NOMO-1 treated with DMSO at 0.1 percent for 48 hours (cell line): Measurements from ENCODE around the gene NAXD.
"Not testable (repeated sequence)": the region's sequence is repeated elsewhere in the genome, so short reads cannot be mapped to it uniquely, and the experiment has no call there.

Source experiments
- DNase-seq: peaks from one replicate; lab custom pipeline; 2025; ENCODE audit not compliant: unreplicated experiment; lab: John Stamatoyannopoulos, UW

The NAXD gene

DNA sequence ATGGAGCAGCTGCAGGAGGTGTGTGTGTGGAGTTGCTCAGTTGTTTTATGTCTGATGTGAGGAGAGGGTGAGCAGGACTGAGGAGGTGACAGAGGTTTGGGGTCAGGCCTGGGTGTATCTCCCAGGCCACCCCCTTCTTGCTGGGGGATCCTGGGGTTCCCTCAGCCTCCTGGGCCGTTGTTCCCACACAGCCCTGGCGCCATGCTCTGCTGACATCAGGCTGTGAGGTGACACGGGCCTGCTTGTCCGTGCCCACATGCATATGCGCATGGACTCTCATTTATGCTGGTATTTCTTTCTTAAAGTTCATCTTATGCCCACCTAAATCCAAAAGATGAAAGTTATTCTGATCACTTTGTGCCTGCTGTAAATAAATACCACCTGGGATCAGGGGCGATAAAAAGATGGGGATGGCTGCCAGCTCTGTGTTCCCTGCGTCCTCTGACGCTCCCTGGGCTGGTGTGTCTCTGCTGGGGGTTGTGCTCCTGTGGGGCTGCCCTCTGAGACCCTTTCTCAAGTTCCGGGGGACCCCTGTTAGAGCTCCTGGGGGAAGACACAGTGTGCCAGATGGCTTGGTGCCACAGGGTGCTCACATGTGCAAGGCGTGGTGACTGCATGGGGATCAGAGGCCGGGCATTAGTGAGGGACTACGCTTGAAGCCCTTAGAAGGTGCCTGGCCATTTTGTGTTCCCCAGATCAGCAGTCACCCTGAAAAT is 12.6 kb downstream of the NAXD start:
- no peak for DNase-seq

DNA sequence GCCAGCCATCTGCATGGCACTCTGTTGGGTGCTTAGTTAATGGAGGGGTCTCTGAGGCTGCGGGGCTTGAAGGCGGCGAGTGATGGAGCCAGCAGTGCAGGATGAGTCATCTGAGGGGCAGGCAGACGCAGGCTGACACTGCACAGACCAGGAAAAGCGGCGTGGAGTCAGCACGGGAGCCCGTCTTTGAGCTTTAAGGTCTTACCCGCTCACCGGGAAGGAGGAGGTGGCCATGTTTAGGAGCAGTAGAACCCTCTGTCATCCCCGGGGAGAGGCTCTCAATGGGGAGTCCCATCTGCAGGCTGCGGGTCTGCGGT is 13.1 kb downstream of the NAXD start:
- DNase-seq, result no peak

DNA sequence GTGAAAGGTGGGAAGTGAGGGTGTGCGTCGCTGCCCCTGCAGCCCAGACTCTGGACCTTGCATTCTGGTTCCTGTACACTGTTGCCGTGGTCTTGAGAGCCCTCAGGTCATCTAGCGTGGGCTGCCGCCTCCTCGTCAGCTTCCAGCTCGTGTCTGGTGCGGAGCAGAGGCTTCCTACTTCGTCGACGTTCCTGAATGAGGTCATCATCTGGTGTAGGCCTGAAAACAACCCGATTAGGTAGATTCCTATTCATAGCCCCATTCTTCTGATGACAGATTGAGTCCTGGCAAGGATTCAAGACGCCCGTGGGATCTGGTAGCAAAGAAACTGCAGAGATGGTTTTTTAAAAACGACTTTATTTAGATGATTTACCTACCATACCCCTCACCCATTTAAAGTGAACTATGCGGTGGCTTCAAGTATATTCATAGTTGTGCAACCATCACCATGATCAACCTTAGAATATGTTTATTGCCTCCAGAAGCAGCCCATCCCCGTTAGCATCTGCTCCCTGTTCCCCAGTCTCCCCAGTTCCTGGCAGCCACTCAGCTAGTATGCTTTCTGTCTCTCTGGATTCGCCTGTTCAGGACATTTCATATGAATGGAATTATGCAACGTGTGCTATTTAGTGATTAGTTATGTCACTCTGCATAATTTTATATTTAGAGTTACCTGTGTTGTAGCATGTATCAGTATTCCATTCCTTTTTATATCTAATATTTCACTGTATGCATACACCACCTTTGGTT is 13.8 kb downstream of the NAXD start:
- DNase-seq, result no peak

DNA sequence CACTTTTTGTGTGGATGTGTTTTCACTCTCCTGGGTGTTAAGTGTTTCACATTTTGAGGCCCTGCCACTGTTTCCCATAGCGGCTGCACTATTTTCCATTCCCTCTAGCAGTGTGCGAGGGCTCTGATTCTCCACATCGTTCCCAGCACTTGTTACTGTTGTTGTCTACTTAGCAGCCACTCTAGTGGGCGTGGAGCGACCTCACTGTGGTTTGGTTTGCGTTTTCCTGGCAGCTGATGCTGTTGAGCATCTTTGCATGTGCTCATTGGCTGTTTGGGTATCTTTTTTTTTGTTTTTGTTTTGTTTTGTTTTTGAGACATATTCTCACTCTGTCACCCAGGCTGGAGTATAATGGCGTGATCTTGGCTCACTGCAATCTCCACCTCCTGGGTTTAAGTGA is 14.4 kb downstream of the NAXD start:
- DNase-seq, result no peak

DNA sequence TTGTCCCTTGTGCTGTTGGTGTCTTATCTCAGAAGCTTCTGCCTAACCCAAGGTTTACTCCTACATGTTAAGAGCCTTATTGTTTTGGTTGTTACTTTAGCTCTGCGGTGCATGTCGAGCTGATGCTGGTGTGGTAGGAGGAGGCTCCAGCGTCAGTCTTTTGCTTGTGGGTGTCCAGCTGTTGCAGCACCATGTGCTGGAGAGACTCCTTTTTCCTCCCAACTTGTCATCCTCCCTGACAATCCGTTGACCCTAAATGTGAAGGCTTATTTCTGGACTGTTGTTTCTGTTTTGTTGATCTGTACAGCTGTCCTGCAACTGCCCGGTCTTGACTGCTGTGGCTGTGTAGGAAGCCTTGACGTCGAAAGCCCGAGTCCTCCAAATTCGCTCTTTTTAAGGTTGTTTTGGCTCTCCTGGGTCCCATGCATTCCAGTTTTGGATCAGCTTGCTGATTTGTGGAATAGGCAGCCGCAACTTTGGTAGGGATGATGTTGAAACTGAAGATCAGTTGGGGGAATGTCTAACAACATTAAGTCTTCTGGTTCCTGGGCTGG is 15.3 kb downstream of the NAXD start:
- DNase-seq, result no peak

DNA sequence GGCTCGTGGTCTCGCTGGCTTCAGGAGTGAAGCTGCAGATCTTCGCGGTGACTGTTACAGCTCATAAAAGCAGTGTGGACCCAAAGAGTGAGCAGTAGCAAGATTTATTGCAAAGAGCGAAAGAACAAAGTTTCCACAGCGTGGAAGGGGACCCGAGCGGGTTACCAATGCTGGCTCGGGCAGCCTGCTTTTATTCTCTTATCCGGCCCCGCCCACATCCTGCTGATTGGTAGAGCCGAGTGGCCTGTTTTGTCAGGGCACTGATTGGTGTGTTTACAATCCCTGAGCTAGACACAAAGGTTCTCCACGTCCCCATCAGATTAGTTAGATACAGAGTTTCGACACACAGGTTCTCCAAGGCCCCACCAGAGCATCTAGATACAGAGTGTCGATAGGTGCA is 16.9 kb downstream of the NAXD start:
- DNase-seq, result not testable (repeated sequence)

DNA sequence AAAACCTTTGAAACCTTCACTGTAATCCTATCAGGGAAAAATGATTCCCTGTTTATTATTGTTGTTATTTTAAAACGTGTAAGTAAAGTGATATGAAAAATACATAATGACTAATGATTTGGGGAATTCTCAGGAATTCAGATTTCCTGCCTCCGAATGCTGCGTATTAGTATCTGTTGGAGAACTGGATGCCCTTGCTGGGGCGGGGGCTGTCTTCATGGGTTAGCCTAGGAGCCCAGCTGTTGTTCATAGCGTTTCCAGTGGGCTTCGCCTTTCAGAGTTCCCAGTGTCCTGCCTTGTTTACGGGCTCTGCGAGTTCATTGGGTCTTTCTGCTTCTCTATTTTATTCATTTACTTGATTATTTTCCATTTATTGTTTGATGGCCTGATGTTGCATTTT is 18.4 kb downstream of the NAXD start:
- no peak for DNase-seq

DNA sequence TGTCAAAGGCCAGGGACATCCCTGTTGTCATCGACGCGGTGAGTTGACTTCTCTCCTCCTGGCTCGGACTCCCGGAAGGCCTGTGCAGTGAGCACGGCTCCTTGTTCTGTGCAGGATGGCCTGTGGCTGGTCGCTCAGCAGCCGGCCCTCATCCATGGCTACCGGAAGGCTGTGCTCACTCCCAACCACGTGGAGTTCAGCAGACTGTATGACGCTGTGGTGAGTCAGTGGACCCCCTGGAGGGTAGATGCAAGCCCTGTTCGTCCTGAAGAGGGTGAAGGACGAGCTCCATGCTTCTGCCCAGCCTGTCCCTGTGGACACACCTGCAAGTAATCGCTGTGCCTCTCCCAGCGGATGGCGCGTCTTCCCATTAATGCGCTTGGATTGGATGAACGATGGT is 19.2 kb downstream of the NAXD start:
- DNase-seq, result no peak

DNA sequence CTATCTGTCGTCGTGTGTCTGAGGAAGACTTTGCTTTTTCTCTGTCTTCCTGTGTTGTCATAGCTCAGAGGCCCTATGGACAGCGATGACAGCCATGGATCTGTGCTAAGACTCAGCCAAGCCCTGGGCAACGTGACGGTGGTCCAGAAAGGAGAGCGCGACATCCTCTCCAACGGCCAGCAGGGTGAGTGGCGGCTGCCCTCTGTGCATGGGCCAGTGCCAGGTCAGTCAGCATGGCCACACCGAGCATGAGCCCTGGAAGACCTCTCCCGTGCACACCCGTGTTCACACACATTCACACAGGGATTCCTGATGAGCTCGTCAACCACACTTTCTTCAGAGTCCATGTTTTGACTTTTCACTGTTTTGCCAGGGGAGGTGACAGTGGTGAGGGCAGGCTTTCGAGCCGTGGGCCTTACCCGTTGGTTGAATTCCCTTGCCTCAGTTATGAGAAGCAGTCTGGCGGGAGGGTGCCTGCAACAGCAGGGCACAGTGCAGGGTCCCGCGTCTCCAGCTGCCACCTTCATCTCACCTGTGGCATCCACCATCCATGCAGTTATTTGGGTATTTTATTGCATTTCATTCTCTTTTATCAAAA is 20.2 kb downstream of the NAXD start:
- DNase-seq, result no peak

DNA sequence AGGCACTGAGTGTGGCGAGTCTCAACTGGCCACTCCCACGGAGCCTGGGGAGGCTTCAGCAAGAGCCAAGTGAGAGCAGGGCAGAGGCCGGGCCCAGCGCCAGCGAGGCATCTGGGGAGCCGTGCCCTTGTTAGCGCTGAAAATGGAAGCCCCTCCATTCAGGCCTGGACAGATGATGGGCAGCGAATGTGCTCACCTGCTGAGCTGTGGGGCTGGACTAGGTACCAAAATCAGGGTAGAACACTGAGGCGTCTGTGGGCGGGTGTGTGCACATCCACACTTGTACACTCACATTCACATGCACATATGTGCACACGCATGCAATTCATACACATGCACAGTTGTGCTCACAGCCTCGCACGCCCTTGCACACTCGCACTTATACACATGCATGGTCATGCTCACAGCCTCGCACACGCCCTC is 20.7 kb downstream of the NAXD start:
- DNase-seq, result no peak

DNA sequence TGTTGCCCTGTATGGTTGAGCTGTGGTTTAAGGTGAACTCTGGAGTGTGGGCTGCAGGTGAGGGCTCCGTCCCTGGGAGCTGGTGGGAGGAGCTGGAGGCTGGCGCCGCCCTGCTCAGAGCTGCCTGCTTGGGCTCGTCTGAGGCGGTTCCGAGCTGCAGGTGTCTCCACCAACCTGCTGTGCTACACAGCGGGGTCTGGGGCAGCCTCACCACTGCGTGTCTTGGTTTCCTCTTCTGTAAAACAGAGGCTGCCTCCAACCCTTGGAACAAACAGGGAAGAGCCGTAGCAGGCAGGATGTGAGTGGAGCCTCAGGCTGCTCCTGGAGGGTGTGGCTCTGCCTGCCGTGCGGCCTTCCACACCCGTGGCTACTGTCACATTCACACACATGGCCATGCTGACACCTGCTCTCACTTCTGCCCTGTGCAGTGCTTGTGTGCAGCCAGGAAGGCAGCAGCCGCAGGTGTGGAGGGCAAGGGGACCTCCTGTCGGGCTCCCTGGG is 21.4 kb downstream of the NAXD start:
- DNase-seq, result no peak

DNA sequence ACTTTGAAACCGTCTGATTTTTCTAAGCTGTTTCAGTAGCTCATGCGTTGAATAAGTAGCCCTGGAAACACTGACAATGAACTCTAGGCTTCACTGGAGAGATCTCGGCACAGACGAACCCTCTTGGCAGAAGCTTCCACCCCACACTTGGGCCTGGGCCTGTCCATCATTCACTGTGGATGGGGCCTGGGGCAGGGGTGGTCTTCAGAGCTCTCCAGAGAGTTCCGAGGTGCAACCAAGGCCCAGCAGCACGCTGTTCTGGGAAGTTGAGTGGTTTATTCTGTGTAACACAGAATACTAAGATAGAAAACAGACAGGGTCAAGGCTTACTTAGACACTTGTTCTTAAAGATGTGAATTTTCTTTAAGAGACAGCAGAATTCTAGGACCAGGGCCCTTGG is 21.9 kb downstream of the NAXD start:
- no peak for DNase-seq

DNA sequence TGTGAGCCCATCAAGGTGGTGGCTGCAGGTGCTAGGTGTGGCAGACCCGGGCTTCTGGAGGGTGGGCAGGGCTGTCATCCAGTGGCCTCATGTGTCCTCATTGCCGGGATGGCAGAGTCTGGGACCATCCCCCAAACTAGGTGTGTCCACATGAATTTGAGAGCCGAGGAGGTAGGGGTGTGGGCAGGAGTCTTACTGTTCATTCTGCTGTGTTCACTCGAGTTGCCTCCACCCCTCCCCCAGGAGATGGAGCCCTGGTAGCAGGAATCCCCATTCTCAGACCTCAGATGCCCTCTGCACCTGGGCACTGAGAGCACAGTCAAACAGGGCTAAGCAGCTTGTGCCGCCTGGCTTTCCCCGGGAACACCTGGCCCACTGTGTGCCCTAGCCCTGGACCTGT is 22.4 kb downstream of the NAXD start:
- DNase-seq, result no peak

DNA sequence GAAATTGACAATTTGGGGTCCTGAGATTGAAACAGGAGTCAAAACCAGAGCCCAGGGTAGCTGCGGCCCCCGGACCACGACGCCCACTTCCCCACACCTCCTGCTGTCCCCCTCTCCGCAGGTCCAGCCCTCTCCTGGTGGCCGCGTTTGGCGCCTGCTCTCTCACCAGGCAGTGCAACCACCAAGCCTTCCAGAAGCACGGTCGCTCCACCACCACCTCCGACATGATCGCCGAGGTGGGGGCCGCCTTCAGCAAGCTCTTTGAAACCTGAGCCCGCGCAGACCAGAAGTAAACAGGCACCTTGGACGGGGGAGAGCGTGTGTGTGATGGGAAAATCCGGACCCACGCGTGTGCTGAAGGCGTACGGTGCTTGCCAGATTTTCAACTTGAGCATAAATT is 22.9 kb downstream of the NAXD start:
- DNase-seq, result no peak

DNA sequence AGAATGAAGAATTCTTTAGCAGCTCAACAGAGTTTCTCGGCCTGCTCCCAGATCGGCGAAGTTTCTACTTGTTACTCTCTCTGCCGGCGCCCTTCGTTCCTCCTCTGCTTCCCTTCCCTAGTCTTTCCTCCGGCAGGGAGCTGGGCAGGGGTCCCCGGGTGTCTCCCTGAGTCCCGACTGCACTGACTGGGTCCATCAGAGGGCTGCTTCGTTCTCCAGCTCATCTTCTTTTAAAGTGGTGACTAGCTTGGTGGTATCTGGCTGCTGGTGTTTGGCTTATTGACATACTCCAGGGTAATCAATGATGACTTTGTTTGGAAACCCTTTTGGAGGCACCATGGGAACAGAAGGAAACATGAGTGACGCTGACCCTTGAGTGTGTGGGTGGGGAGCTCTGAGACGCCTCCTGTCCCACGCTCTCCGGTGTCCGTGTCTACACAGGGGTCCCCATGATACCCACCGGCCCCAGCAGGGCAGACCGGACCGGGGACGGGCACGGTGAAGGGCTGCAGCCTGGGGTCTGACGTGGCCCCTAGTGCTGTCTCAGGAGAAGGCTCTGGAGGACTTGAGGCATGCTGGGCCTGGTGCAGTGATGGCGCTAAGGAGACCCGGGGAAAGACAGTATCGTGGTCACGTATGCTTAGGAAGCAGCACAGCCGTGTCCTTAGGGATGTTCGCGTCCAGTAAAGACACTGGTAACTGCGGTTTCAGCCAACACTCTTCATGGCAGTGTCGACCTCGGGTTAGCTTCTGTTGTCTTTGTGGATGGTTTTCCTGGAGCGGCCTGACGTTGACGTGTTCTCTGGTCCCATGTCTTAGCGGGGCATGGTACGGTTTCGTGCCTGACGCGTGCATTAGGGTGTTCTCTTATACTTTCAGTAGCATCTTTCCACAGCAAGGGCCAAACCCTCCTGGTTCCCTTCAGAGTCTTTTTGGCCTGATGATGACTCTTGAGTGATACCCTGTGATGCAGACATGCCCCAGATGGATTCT is 23.8 kb downstream of the NAXD start:
- no peak for DNase-seq

DNA sequence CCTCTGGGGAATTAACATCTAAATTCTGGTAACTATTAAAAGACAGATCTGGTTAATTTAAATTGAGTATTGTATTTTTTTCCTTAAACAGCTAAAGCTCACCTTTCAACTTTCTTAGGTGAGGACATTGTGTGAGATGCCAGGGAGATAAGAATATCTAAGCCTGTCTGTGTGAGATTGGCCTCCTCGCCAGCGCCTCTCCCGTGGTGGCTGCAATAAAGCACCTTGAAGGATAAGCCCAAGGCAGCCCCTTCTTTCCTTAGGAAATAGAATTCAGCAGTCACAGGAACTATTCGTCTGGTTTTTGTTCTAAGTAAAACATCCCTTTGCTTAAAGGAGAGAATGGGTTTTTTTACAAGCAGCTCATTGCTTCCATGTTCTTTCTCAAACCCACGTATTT is 24.6 kb downstream of the NAXD start:
- no peak for DNase-seq

DNA sequence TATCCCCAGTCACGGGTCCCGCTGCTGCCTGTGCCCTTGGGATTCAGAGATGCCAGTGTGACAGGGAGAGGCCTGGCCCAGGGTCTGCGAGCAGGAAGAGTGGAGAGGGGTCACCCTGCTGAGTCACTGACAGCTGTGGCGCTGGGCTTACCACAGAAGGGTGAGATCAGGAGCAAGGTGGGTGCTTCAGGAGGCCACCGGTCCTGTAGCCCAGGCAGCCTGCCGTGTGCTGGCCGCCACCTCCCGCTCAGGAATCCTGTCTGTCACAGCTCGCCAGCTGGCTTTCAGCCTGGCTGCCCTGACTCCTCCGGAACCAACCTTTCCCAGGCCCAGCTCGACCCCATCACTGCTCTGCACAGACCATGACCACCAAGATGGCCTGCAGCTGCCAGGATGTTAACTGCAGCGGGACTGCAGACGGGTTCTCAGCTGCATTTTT is 25.3 kb downstream of the NAXD start:
- DNase-seq, result no peak

DNA sequence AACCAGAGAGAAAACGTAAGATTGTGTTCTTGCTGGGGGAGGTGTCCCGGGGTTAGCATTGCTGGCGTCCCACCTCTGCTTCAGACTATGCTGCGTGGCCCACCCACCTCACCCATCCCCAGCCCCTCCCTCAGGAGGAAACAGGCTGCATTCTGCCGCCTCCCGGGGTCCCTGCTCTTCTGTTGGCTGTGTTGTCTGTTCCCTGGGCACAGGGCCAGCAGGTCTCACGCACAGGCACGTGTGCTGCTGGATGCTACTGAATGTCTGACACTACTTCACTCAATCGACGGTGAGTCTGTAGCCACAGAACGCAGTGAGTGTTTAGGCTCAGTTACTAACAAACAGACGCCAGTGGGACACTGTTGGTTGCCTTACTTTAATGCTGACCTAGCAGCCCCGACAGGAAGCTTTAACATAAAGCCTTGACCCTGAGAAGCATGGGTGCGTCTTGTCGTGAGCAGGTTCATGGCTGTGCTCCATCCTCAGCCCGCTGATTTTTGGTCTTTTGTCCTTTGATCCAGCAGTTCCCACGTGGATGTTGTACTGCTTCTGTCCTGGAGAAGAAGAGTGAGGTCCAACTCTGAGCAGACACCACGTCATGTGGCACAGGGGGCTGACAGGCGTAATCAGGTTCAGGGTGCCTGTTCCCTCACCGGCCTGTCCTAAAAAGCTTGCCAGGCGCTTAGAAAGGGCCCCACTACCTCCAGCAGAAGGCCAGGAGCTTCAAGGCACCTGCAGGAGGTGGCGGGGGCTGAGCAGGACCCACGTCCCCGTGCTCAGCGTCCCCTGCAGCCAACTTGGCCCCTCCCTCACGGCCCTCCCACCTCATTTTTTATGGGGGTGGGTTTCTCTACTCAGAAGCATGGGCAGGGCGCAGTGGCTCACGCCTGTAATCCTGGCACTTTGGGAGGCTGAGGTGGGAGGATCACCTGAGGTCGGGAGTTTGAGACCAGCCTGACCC is 26.0 kb downstream of the NAXD start:
- DNase-seq, result no peak

DNA sequence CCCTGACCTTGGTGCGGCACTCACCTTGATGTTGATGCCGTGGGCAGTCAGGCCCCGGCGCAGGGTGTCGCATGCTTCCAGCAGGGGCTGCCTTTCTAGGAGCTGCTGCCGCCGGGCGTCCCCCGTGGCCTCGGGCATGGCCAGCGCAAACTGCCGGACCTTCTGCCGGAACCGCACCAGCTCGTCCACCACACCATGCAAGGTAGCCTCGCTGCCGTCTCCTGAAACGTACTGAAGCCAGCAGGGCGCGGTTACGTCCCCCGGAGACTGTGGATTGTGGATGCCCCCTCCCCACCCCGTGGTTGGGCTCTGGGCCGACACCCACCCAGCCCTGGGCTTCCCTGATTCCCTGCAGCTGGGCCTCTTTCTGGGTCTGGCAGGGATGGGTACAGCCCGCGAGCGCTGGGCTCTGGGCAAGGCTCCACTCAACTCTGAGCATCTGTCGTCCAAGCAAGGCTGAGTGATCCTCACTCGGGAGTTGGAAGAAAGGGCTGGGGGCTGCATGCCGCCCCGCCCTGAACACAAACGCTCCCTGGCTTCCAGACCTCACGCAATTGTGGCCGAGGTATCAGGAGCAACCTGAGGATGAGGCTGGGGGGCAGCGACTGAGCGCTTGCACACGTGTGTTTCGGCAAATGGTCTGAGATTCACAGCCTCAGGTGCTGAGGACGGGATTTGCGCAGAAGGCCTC is 27.1 kb downstream of the NAXD start:
- no peak for DNase-seq
